Measurements from ENCODE around the gene LMTK3.
A peak's percentile ranks its signal among the peaks of the same experiment; 100 is the strongest.

LMTK3 gene

GRCh38 chr19:48509467-48510194 is 2.0 kb downstream of the LMTK3 start:
- DNase-seq (ENCODE audit: low read depth in 2 of 2, low spot score in 1 of 2), result no peak

- no peak for DNase-seq (ENCODE audit: low read depth in 2 of 2, low spot score in 1 of 2)
Measured at GRCh38 chr19:48508729-48509411, 2.8 kb downstream of the LMTK3 start.

GRCh38 chr19:48507911-48508439 is 3.7 kb downstream of the LMTK3 start:
- no peak for DNase-seq (ENCODE audit: low read depth in 2 of 2, low spot score in 1 of 2)

- DNase-seq (ENCODE audit: low read depth in 2 of 2, low spot score in 1 of 2), result no peak
Measured at GRCh38 chr19:48506138-48506733, 5.4 kb downstream of the LMTK3 start.

GRCh38 chr19:48502350-48503018 is 9.2 kb downstream of the LMTK3 start:
- DNase-seq (ENCODE audit: low read depth in 2 of 2, low spot score in 1 of 2), result peak in 1 of 2 donors; percentile 39

GRCh38 chr19:48501494-48502349 is 9.9 kb downstream of the LMTK3 start:
- DNase-seq (ENCODE audit: low read depth in 2 of 2, low spot score in 1 of 2), result no peak

- DNase-seq (ENCODE audit: low read depth in 2 of 2, low spot score in 1 of 2), result no peak
Measured at GRCh38 chr19:48500830-48501493, 10.7 kb downstream of the LMTK3 start.

- DNase-seq (ENCODE audit: low read depth in 2 of 2, low spot score in 1 of 2), result no peak
Measured at GRCh38 chr19:48499316-48500090, 12.1 kb downstream of the LMTK3 start.

GRCh38 chr19:48498595-48499311 is 12.9 kb downstream of the LMTK3 start:
- DNase-seq (ENCODE audit: low read depth in 2 of 2, low spot score in 1 of 2), result no peak

GRCh38 chr19:48497728-48498594 is 13.7 kb downstream of the LMTK3 start:
- no peak for DNase-seq (ENCODE audit: low read depth in 2 of 2, low spot score in 1 of 2)

- no peak for DNase-seq (ENCODE audit: low read depth in 2 of 2, low spot score in 1 of 2)
Measured at GRCh38 chr19:48496959-48497727, 14.5 kb downstream of the LMTK3 start.

GRCh38 chr19:48495396-48495795 is 16.2 kb downstream of the LMTK3 start:
- no peak for DNase-seq (ENCODE audit: low read depth in 2 of 2, low spot score in 1 of 2)

- no peak for DNase-seq (ENCODE audit: low read depth in 2 of 2, low spot score in 1 of 2)
Measured at GRCh38 chr19:48493718-48494401, 17.8 kb downstream of the LMTK3 start.

- peak; percentile 41 to 63 for DNase-seq (ENCODE audit: low read depth in 2 of 2, low spot score in 1 of 2)
Measured at GRCh38 chr19:48492925-48493717, 18.5 kb downstream of the LMTK3 start.

GRCh38 chr19:48491793-48492123 is 19.9 kb downstream of the LMTK3 start:
- DNase-seq (ENCODE audit: low read depth in 2 of 2, low spot score in 1 of 2), result no peak
